ENCODE results near the gene COQ10B. TPM values are rescaled to one million over a fixed set of nuclear protein-coding genes. Genes with fewer than 3 reads are reported as not detected.
"Not testable (repeated sequence)": the region's sequence is repeated elsewhere in the genome, so short reads cannot be mapped to it uniquely, and the experiment has no call there.

Gene COQ10B
- total RNA-seq, 1 experiment from 2014 or later: 34.7 TPM

- intact Hi-C loops (cut with micrococcal nuclease; ENCODE audit: unreplicated experiment) (no loop called here), in situ Hi-C loops (cut with HindIII; ENCODE audit: low pct_unique_long_range_greater_than_20kb, low sequenced_read_pairs) (no loop called here)
- Histone ChIP-seq H3K27me3 (ENCODE audit: control insufficient read depth, insufficient read depth, low read length) (no peaks in the 10 kb centered on the region), H3K4me1 (ENCODE audit: control insufficient read depth, insufficient read depth, low read length) (peaks cover 6% of the 10 kb centered on the region), H3K36me3 (ENCODE audit: control insufficient read depth, insufficient read depth, low read length) (no peaks in the 10 kb centered on the region; the same call in 1 of the 2 replicates), H3K27ac (ENCODE audit: low read length) (peak overlapping the region; percentile 57), H3K4me3 (ENCODE audit: low read depth in 2 of 2, low read length in 2 of 2) (peak overlapping the region; percentile 29 to 54), H3K9me3 (ENCODE audit: control insufficient read depth, insufficient read depth, low read depth, low read length) (no peaks in the 10 kb centered on the region)
- ATAC-seq (no peak), DNase-seq (ENCODE audit: low read depth, low spot score) (no peak)
- ChIA-PET CTCF (no interaction called here), POLR2A (interaction anchor here (0.7 kb wide), 1 partner anchor 553 kb away, joined by 3 read pairs; no protein-coding TSS in a partner anchor)
- TF ChIP-seq SIN3A (IDR thresholded peaks at IDR 0.05; ENCODE audit: borderline replicate concordance, insufficient read depth, low read depth, low read length) (no peak), TCF7L2 (IDR thresholded peaks at IDR 0.05; ENCODE audit: low read depth, low read length) (no peak)
- no TSS peak for BruUV-seq (replicated peaks)
Measured at GRCh38 chr2:197450465-197450864, 2.9 kb upstream of the COQ10B start.

- H3K4me3 ChIP-seq (ENCODE audit: low read depth in 2 of 2, low read length in 2 of 2): peak overlapping the region; percentile 29 to 54; a peak in 3 of 4 replicates
- ATAC-seq; CTCF ChIA-PET; H3K36me3 ChIP-seq (ENCODE audit: control insufficient read depth, insufficient read depth, low read length); in situ Hi-C loops (cut with HindIII; ENCODE audit: low pct_unique_long_range_greater_than_20kb, low sequenced_read_pairs); BruUV-seq (replicated peaks); H3K9me3 ChIP-seq (ENCODE audit: control insufficient read depth, insufficient read depth, low read depth, low read length); H3K27me3 ChIP-seq (ENCODE audit: control insufficient read depth, insufficient read depth, low read length); DNase-seq (ENCODE audit: low read depth, low spot score); H3K4me1 ChIP-seq (ENCODE audit: control insufficient read depth, insufficient read depth, low read length); intact Hi-C loops (cut with micrococcal nuclease; ENCODE audit: unreplicated experiment): not testable (repeated sequence)
- POLR2A ChIA-PET: interaction anchor here (0.7 to 2.7 kb wide), 2 partner anchors 16 to 553 kb away, joined by 3 to 15 read pairs; partner anchors contain the start of gene SF3B1
- peak overlapping the region; percentile 57 for H3K27ac ChIP-seq (ENCODE audit: low read length)
Measured at GRCh38 chr2:197450935-197451358, 2.4 kb upstream of the COQ10B start.

GRCh38 chr2:197452754-197453122 lies 614 bp upstream of the COQ10B start:
- TF ChIP-seq TCF7L2 (IDR thresholded peaks at IDR 0.05; ENCODE audit: low read depth, low read length) (no peak), SIN3A (IDR thresholded peaks at IDR 0.05; ENCODE audit: borderline replicate concordance, insufficient read depth, low read depth, low read length) (no peak), CTCF (IDR thresholded peaks at IDR 0.05) (no peak), REST (IDR thresholded peaks at IDR 0.05; ENCODE audit: insufficient read depth in 1 of 2, low read depth in 2 of 2, low read length in 1 of 2) (no peak), POLR2AphosphoS5 (IDR thresholded peaks at IDR 0.05; ENCODE audit: low read depth, low read length) (no peak)
- TSS peak; percentile 98 for BruUV-seq (replicated peaks)
- ChIA-PET POLR2A (interaction anchor here (0.8 to 2.7 kb wide), 3 partner anchors 15 to 47 kb away, joined by 3 to 15 read pairs (median 4); partner anchors contain the start of genes HSPD1 and SF3B1), CTCF (no interaction called here)
- no peak for ATAC-seq
- Histone ChIP-seq H3K9me3 (ENCODE audit: control insufficient read depth, insufficient read depth, low read depth, low read length) (no peaks in the 10 kb centered on the region), H3K36me3 (ENCODE audit: control insufficient read depth, insufficient read depth, low read length) (no peaks in the 10 kb centered on the region; the same call in 1 of the 2 replicates), H3K27ac (ENCODE audit: low read length) (peak overlapping the region; percentile 96), H3K4me1 (ENCODE audit: control insufficient read depth, insufficient read depth, low read length) (peaks cover 6% of the 10 kb centered on the region), H3K27me3 (ENCODE audit: control insufficient read depth, insufficient read depth, low read length) (no peaks in the 10 kb centered on the region), H3K4me3 (ENCODE audit: low read depth in 2 of 2, low read length in 2 of 2) (peak overlapping the region; percentile 77 to 85)
- DNase-seq (ENCODE audit: low read depth, low spot score): no peak
- in situ Hi-C loops (cut with HindIII; ENCODE audit: low pct_unique_long_range_greater_than_20kb, low sequenced_read_pairs): no loop called here
- intact Hi-C loops (cut with micrococcal nuclease; ENCODE audit: unreplicated experiment): no loop called here

Data from Panc1 (cell line).